Panc1 (cell line): Measurements from ENCODE around the gene UBAC2. TPM values are rescaled to one million over a fixed set of nuclear protein-coding genes. Genes with fewer than 3 reads are reported as not detected.

Experiments
- ATAC-seq: fragments of 200-7000 bp; cut with Tn5 transposase; 2 replicates; pipeline ENCODE4 v1.9.1; 2020; ENCODE audit warnings: mild to moderate bottlenecking, moderate library complexity
- BruUV-seq: library from RNA; stranded (reverse); fragments of 400-500 nt; replicated peaks from 2 replicates; lab custom pipeline; 2021; lab: Mats Ljungman, UMichigan
- CTCF ChIA-PET: fragments of 300-600 bp; sonication (Branson Sonifier 250); formaldehyde crosslinking; loops from one replicate; lab custom pipeline; 2022; ENCODE audit warnings: antibody characterized with exemption; lab: Charles Lee
- POLR2A ChIA-PET: fragments of 300-600 bp; sonication (Branson Sonifier 250); formaldehyde crosslinking; loops from one replicate; lab custom pipeline; 2022; ENCODE audit warnings: antibody characterized with exemption; lab: Charles Lee
- DNase-seq: peaks from one replicate; pipeline ENCODE4 v3.0.0-alpha.2; 2010; ENCODE audit warnings: low read depth, low spot score
- H3K27ac ChIP-seq: 2 replicates; pipeline ENCODE4 v1.5.1; 2011; ENCODE audit warnings: mild to moderate bottlenecking, low read length, inconsistent platforms
- H3K27me3 ChIP-seq: fragments of 200-500 bp; sonication (Bioruptor generic); 2 replicates; pipeline ENCODE4 v1.6.0; 2014; ENCODE audit warnings: low read length, inconsistent platforms; ENCODE audit not compliant: control insufficient read depth, insufficient read depth
- H3K36me3 ChIP-seq: fragments of 200-500 bp; sonication (Bioruptor generic); 2 replicates; pipeline ENCODE4 v1.5.1; 2014; ENCODE audit warnings: inconsistent platforms, mild to moderate bottlenecking, low read length, moderate library complexity; ENCODE audit not compliant: control insufficient read depth, insufficient read depth
- H3K4me1 ChIP-seq: 2 replicates; pipeline ENCODE4 v1.5.1; 2011; ENCODE audit warnings: inconsistent platforms, mild to moderate bottlenecking, low read length, moderate library complexity; ENCODE audit not compliant: control insufficient read depth, insufficient read depth
- H3K4me3 ChIP-seq, 2 experiments: 2 replicates each; pipeline ENCODE4 v1.5.1; 2011 to 2012; ENCODE audit warnings: low read depth in 2 of 2, low read length in 2 of 2, mild to moderate bottlenecking in 2 of 2, inconsistent platforms in 1 of 2, moderate library complexity in 1 of 2
- H3K9me3 ChIP-seq: fragments of 200-500 bp; sonication (Bioruptor generic); 2 replicates; pipeline ENCODE4 v1.5.1; 2014; ENCODE audit warnings: low read depth, mild to moderate bottlenecking, inconsistent platforms, low read length, moderate library complexity; ENCODE audit not compliant: control insufficient read depth, insufficient read depth
- CTCF ChIP-seq: fragments of 450-650 bp; IDR thresholded peaks from 2 replicates; pipeline ENCODE4 v1.5.1; 2017; ENCODE audit warnings: mild to moderate bottlenecking
- POLR2AphosphoS5 ChIP-seq: IDR thresholded peaks from 2 replicates; pipeline ENCODE4 v1.6.1; 2012; ENCODE audit warnings: mild to moderate bottlenecking, low read depth, low read length, moderate library complexity
- REST ChIP-seq, 2 experiments: IDR thresholded peaks; 2 replicates each; pipeline ENCODE4 v1.6.1; 2011 to 2012; ENCODE audit warnings: low read depth in 2 of 2, control low read depth in 1 of 2, low read length in 1 of 2, mild to moderate bottlenecking in 1 of 2, moderate library complexity in 1 of 2; ENCODE audit not compliant: insufficient read depth in 1 of 2
- SIN3A ChIP-seq: IDR thresholded peaks from 2 replicates; pipeline ENCODE4 v1.6.1; 2012; ENCODE audit warnings: low read depth, mild to moderate bottlenecking, low read length, moderate library complexity, borderline replicate concordance; ENCODE audit not compliant: insufficient read depth
- TCF7L2 ChIP-seq: IDR thresholded peaks from 2 replicates; pipeline ENCODE4 v1.6.1; 2011; ENCODE audit warnings: mild to moderate bottlenecking, low read depth, low read length, inconsistent platforms
- in situ Hi-C: cut with HindIII; loops from 2 replicates; pipeline ENCODE4 v1.10.0; 2016; ENCODE audit warnings: low sequenced_read_pairs, low pct_unique_long_range_greater_than_20kb
- intact Hi-C: fragments of 100-400 bp; cut with micrococcal nuclease; formaldehyde crosslinking; loops from one replicate; pipeline ENCODE4 v1.10.0; 2022; ENCODE audit not compliant: unreplicated experiment
- total RNA-seq: library from RNA; stranded (reverse); gene quantifications from one replicate; pipeline ENCODE4 v1.2.1, GENCODE V29; 2021; ENCODE audit not compliant: unreplicated experiment

The UBAC2 gene
- total RNA-seq, 1 experiment from 2014 or later = 40.8 TPM

GRCh38 chr13:99275093-99275469 lies 74.4 kb downstream of the UBAC2 start:
- H3K4me3 ChIP-seq = no peak overlapping the region
- no peak for TF ChIP-seq TCF7L2
- no peak for TF ChIP-seq POLR2AphosphoS5
- TF ChIP-seq REST (IDR thresholded peaks at IDR 0.05; ENCODE audit: insufficient read depth in 1 of 2, low read depth in 2 of 2, low read length in 1 of 2) = no peak
- no peak for TF ChIP-seq SIN3A
- ChIA-PET POLR2A (interaction anchor here (0.6 kb wide), 1 partner anchor 12 kb away, joined by 3 read pairs; no protein-coding TSS in a partner anchor), CTCF (no interaction called here)
- no peaks in the 10 kb centered on the region for H3K9me3 ChIP-seq
- no TSS peak for BruUV-seq
- ATAC-seq (no peak), DNase-seq (no peak)
- in situ Hi-C loops = no loop called here
- H3K27ac ChIP-seq = no peak overlapping the region
- intact Hi-C loops = no loop called here
- H3K36me3 ChIP-seq = no peaks in the 10 kb centered on the region
- H3K4me1 ChIP-seq = no peaks in the 10 kb centered on the region
- no peaks in the 10 kb centered on the region for H3K27me3 ChIP-seq

- Histone ChIP-seq H3K4me3 (no peak overlapping the region), H3K27ac (no peak overlapping the region), H3K27me3 (no peaks in the 10 kb centered on the region), H3K4me1 (no peaks in the 10 kb centered on the region), H3K36me3 (no peaks in the 10 kb centered on the region), H3K9me3 (no peaks in the 10 kb centered on the region)
- TF ChIP-seq SIN3A (no peak), TCF7L2 (no peak), POLR2AphosphoS5 (no peak)
- CTCF ChIA-PET = no interaction called here
- in situ Hi-C loops = no loop called here
- POLR2A ChIA-PET = no interaction called here
- intact Hi-C loops = no loop called here
- ATAC-seq (no peak), DNase-seq (no peak)
- no TSS peak for BruUV-seq
These were observed 76.1 kb downstream of the UBAC2 start for GRCh38 chr13:99276706-99277105.

- TF ChIP-seq CTCF (no peak), TCF7L2 (no peak), SIN3A (no peak), REST (IDR thresholded peaks at IDR 0.05; ENCODE audit: insufficient read depth in 1 of 2, low read depth in 2 of 2, low read length in 1 of 2) (no peak)
- Histone ChIP-seq H3K36me3 (no peaks in the 10 kb centered on the region), H3K4me1 (no peaks in the 10 kb centered on the region), H3K27me3 (no peaks in the 10 kb centered on the region), H3K4me3 (no peak overlapping the region), H3K9me3 (no peaks in the 10 kb centered on the region), H3K27ac (no peak overlapping the region)
- BruUV-seq = no TSS peak
- intact Hi-C loops (no loop called here), in situ Hi-C loops (no loop called here)
- POLR2A ChIA-PET = no interaction called here
- no peak for DNase-seq
- no peak for ATAC-seq
- CTCF ChIA-PET = no interaction called here
These were observed 77.0 kb downstream of the UBAC2 start for GRCh38 chr13:99277629-99278028.
